ENCODE measurements around the gene PALD1.

PALD1 gene

DNA sequence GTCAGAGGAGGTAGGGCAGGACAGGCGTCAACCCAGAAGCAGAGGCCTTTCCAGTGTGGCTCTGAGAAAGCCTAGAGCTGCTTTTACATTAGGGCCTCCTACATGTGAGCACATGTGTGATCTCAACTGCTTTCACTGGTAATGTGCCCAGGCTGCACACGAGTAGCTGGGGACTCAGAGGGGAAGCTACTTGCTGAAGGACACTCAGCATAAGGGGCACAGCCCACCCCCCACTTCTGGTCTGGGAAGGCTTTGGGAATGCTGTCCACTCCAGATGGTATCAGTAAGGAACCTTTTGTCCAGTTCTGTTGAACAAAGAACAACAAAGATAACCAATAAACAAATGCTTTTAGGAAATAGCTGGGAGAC, 105.1 kb downstream of the PALD1 start:
- in situ Hi-C loops (cut with MboI; ENCODE audit: low pct_unique_long_range_greater_than_20kb, low sequenced_read_pairs, unreplicated experiment), result no loop called here
- DNase-seq (ENCODE audit: low spot score), result no peak
- TF ChIP-seq, protein P1, sequence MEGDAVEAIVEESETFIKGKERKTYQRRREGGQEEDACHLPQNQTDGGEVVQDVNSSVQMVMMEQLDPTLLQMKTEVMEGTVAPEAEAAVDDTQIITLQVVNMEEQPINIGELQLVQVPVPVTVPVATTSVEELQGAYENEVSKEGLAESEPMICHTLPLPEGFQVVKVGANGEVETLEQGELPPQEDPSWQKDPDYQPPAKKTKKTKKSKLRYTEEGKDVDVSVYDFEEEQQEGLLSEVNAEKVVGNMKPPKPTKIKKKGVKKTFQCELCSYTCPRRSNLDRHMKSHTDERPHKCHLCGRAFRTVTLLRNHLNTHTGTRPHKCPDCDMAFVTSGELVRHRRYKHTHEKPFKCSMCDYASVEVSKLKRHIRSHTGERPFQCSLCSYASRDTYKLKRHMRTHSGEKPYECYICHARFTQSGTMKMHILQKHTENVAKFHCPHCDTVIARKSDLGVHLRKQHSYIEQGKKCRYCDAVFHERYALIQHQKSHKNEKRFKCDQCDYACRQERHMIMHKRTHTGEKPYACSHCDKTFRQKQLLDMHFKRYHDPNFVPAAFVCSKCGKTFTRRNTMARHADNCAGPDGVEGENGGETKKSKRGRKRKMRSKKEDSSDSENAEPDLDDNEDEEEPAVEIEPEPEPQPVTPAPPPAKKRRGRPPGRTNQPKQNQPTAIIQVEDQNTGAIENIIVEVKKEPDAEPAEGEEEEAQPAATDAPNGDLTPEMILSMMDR (IDR thresholded peaks at IDR 0.05; ENCODE audit: extremely low read depth, insufficient read depth, missing control alignments), result no peak

DNA sequence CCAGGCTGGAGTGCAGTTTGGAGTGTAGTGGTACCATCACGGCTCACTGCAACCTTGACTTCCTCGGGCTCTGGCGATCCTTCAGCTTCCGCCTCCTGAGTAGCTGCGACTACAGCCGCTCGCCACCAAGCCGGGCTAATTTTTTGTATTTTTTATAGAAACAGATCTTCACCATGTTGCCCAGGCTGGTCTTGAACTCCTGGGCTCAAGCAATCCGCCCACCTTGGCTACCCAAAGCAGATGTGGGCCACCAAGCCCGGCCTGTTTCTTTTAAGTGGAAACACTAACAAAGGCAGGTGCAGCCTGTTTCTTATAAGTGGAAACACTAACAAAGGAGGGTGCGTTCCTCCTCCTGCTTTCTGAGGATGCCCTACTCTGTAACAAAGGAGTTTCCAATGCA, 105.8 kb downstream of the PALD1 start:
- TF ChIP-seq, protein P1 (IDR thresholded peaks at IDR 0.05; ENCODE audit: extremely low read depth, insufficient read depth, missing control alignments), result no peak
- DNase-seq (ENCODE audit: low spot score), result no peak
- in situ Hi-C loops (cut with MboI; ENCODE audit: low pct_unique_long_range_greater_than_20kb, low sequenced_read_pairs, unreplicated experiment), result no loop called here

DNA sequence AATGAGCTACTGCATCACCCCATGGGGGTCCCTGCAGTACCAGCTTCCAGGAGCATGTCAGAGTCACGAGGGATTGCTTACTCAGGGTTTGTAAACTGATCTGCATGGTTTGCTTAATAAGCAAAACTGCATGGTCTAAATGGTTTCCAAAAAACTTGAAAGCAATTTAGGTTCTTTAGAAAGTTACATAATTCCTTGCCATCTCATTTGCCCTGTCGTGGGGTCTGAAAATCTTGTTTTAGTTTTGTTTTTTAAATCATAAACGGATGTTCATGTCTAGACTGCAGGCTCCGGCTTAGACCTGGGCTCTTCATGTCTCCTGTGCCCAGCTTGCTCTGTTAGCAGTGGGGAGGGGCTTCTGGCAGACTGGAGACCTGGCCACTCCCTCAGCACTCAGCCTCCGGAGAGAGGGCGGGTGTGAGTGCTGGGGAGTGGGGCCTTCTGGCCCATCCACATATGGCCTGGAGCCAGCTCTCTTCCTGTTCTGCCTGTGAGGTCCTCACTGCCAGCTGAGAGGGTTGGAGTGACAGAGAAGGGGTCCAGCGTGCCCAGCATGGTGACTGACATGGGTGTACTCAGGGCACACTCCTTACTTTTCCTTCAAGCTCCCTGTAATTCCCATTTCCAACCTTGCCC, 106.5 kb downstream of the PALD1 start:
- in situ Hi-C loops (cut with MboI; ENCODE audit: low pct_unique_long_range_greater_than_20kb, low sequenced_read_pairs, unreplicated experiment), result no loop called here
- TF ChIP-seq, protein P1 (IDR thresholded peaks at IDR 0.05; ENCODE audit: extremely low read depth, insufficient read depth, missing control alignments), result no peak
- DNase-seq (ENCODE audit: low spot score), result no peak

DNA sequence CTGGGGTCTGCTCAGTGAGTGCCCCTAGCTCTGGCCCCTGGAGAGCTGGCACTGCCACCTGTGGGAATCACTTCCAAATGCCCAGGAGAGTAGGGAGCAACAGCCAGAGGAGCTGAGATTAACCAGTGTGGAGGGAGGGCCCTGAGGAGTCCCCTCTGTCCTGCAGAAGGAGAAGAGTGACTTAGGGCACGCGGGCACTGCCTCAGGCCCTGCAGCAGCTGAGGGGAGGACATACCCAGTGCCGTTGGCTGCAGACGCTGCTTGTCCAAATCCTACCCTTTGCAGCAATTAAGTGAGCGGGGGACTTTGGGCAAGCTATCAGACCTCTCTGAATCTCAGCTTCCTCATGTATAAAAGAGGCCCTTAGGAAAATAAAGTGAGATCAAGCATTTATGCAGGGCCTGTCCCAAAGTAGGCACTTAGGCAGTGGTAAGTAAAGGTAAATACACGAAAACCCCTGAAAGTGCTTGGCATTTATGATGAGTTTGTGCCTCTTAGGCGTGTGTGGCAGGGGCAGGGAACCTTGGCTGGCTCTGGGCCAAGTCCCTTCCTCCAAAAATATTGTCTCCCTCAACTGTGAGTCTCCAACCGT, 107.1 kb downstream of the PALD1 start:
- TF ChIP-seq, protein P1 (IDR thresholded peaks at IDR 0.05; ENCODE audit: extremely low read depth, insufficient read depth, missing control alignments), result no peak
- in situ Hi-C loops (cut with MboI; ENCODE audit: low pct_unique_long_range_greater_than_20kb, low sequenced_read_pairs, unreplicated experiment), result no loop called here
- DNase-seq (ENCODE audit: low spot score), result no peak

DNA sequence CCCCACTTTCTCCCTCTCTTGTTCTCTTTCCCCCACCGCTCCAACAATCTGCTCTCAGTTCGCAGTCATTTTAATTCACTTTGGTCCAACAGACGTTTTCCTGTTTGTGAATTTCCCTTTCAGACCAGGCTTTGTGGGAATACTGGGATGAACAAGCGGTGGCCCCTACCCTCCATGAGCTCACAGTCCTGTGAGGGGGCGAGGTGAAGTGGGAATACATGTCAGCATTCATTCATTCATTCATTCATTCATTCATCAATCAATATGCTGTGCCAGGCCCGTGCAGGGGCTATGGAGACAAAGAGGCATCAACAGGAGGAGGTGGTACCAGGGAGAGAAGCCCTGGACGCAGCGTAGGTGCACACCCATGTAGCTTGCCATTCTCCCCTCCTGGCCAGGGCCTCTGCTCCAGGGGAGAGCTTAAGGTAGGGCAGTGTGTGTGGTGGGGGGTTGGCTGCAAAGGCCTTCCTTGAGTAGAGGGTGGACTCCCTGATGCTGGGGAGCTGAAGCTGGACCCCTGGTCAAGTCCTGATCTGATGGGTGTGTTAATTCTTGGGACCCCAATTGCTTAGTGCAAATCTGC, 107.9 kb downstream of the PALD1 start:
- DNase-seq (ENCODE audit: low spot score), result no peak
- in situ Hi-C loops (cut with MboI; ENCODE audit: low pct_unique_long_range_greater_than_20kb, low sequenced_read_pairs, unreplicated experiment), result no loop called here
- TF ChIP-seq, protein P1 (IDR thresholded peaks at IDR 0.05; ENCODE audit: extremely low read depth, insufficient read depth, missing control alignments), result no peak

DNA sequence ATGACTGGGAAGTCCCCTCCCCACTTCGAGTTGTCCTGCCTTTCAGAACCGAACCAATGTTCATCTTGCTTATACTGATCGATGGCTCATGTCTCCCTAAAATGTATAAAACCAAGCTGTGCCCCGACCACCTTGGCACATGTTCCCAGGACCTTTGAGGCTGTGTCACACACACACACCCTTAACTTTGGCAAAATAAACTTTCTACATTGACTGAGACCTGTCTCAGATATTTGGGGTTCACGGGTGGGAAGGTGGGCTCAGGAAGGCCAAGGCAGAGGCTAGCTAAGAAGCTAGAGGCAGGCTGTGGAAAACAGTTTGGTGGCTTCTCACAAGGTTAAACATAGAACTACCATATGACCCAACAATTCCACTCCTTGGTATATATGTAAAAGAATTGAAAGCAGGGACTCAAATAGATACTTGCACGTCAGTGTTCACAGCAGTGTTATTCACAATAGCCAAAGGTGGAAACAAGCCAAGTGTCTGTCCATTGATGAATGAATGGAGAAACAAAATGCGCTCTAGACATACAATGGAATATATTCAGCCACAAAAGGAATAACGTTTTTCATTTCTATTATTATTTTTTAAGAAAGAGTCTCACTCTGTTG, 108.6 kb downstream of the PALD1 start:
- no peak for DNase-seq (ENCODE audit: low spot score)
- TF ChIP-seq, protein P1 (IDR thresholded peaks at IDR 0.05; ENCODE audit: extremely low read depth, insufficient read depth, missing control alignments), result no peak
- in situ Hi-C loops (cut with MboI; ENCODE audit: low pct_unique_long_range_greater_than_20kb, low sequenced_read_pairs, unreplicated experiment), result no loop called here

All from GM13977 (cell line).